H1 (cell line): ENCODE results near the gene SAG. TPM values are rescaled to one million over a fixed set of nuclear protein-coding genes. Genes with fewer than 3 reads are reported as not detected.

Source experiments
- CTCF ChIA-PET: fragments of 300-600 bp; sonication (Branson Sonifier 250); formaldehyde crosslinking; loops from one replicate; lab custom pipeline; 2021; ENCODE audit not compliant: partially characterized antibody; lab: Charles Lee
- POLR2A ChIA-PET: fragments of 300-600 bp; sonication (Branson Sonifier 250); formaldehyde crosslinking; loops from one replicate; lab custom pipeline; 2021; ENCODE audit warnings: inconsistent platforms; ENCODE audit not compliant: partially characterized antibody; lab: Charles Lee
- DNase-seq, 2 experiments: peaks; one replicate each; pipeline versions ENCODE4 v3.0.0 to v3.0.0-alpha.2; 2010 to 2022; ENCODE audit warnings: low spot score in 2 of 2, low read depth in 1 of 2, mixed read lengths in 1 of 2
- FAIRE-seq: peaks from 2 replicates; lab custom pipeline; 2011; peaks lifted over from hg19 to GRCh38; lab: Jason Lieb, UNC
- H2AFZ ChIP-seq: 2 replicates; pipeline ENCODE4 v1.8.1; 2012; ENCODE audit warnings: low read length, inconsistent platforms
- H2AK5ac ChIP-seq: 2 replicates; pipeline ENCODE4 v1.6.1; 2013; ENCODE audit warnings: low read depth, low read length
- H2BK120ac ChIP-seq: replicated peaks from 2 replicates; pipeline ENCODE3; 2013; ENCODE audit warnings: low read depth, low read length, inconsistent platforms
- H2BK12ac ChIP-seq: 2 replicates; pipeline ENCODE4 v1.6.1; 2013; ENCODE audit warnings: low read depth, low read length
- H2BK15ac ChIP-seq: 2 replicates; pipeline ENCODE4 v1.6.1; 2013; ENCODE audit warnings: low read length
- H2BK20ac ChIP-seq: 2 replicates; pipeline ENCODE4 v1.6.1; 2013; ENCODE audit warnings: low read length
- H2BK5ac ChIP-seq: 2 replicates; pipeline ENCODE4 v1.6.1; 2013; ENCODE audit warnings: low read depth, low read length
- H3K14ac ChIP-seq: 2 replicates; pipeline ENCODE4 v1.6.1; 2013; ENCODE audit warnings: inconsistent platforms; ENCODE audit not compliant: insufficient read length
- H3K18ac ChIP-seq: 2 replicates; pipeline ENCODE4 v1.6.1; 2013; ENCODE audit warnings: low read length; ENCODE audit errors: extremely low read depth
- H3K23ac ChIP-seq: 2 replicates; pipeline ENCODE4 v1.6.1; 2013; ENCODE audit warnings: inconsistent platforms; ENCODE audit not compliant: insufficient read length
- H3K23me2 ChIP-seq: 2 replicates; pipeline ENCODE4 v1.6.1; 2013; ENCODE audit warnings: low read depth, low read length
- H3K27ac ChIP-seq: 2 replicates; pipeline ENCODE4 v1.6.1; 2011; ENCODE audit warnings: low read depth, low read length, inconsistent platforms
- H3K27me3 ChIP-seq, 4 experiments: replicated peaks in 1 of 4; 1 replicate in 1 of 4; 2 replicates in 3 of 4; pipeline versions ENCODE4 v1.6.1 to v1.8.1; 2011 to 2013; ENCODE audit warnings: low read length in 3 of 4, mild to moderate bottlenecking in 3 of 4, inconsistent platforms in 2 of 4, mixed read lengths in 2 of 4, moderate library complexity in 1 of 4; ENCODE audit not compliant: control insufficient read depth in 3 of 4, insufficient read depth in 3 of 4; ENCODE audit errors: extremely low read depth in 1 of 4
- H3K36me3 ChIP-seq, 4 experiments: 2 replicates each; pipeline versions ENCODE4 v1.6.1 to v1.8.1; 2011 to 2013; ENCODE audit warnings: mild to moderate bottlenecking in 4 of 4, low read length in 3 of 4, moderate library complexity in 2 of 4, control low read depth in 1 of 4, inconsistent platforms in 1 of 4; ENCODE audit not compliant: insufficient read depth in 4 of 4, control insufficient read depth in 2 of 4
- H3K4ac ChIP-seq: replicated peaks from 2 replicates; pipeline ENCODE3; 2013; ENCODE audit warnings: low read length, low read depth, mixed read lengths, inconsistent platforms; ENCODE audit not compliant: insufficient read length
- H3K4me1 ChIP-seq, 4 experiments: replicated peaks in 1 of 4; 1 replicate in 1 of 4; 2 replicates in 3 of 4; pipeline versions ENCODE4 v1.6.1 to v1.8.1; 2011 to 2013; ENCODE audit warnings: low read length in 3 of 4, inconsistent platforms in 2 of 4, mixed read lengths in 1 of 4; ENCODE audit not compliant: insufficient read depth in 4 of 4, control insufficient read depth in 3 of 4
- H3K4me2 ChIP-seq, 2 experiments: 2 replicates each; pipeline versions ENCODE4 v1.6.1 to v1.8.1; 2011 to 2013; ENCODE audit warnings: low read depth in 2 of 2, low read length in 2 of 2, control low read depth in 1 of 2, inconsistent platforms in 1 of 2, mild to moderate bottlenecking in 1 of 2; ENCODE audit not compliant: insufficient read depth in 1 of 2
- H3K4me3 ChIP-seq, 4 experiments: fragments of 200-600, 300-600 bp in 1 of 4; sonication (generic), shearing (Covaris generic), sonication (Bioruptor Twin) in 1 of 4; 2 replicates each; pipeline versions ENCODE4 v1.5.1 to v1.8.1; 2011 to 2016; ENCODE audit warnings: low read length in 4 of 4, low read depth in 3 of 4, control low read depth in 2 of 4, inconsistent platforms in 2 of 4, mild to moderate bottlenecking in 2 of 4, mixed read lengths in 1 of 4, moderate library complexity in 1 of 4; ENCODE audit not compliant: insufficient read depth in 2 of 4; ENCODE audit errors: extremely low read depth in 1 of 4
- H3K56ac ChIP-seq: replicated peaks from 2 replicates; pipeline ENCODE3; 2013; ENCODE audit warnings: low read depth, mild to moderate bottlenecking, mixed read lengths, low read length, inconsistent platforms; ENCODE audit not compliant: insufficient read length
- H3K79me1 ChIP-seq: 2 replicates; pipeline ENCODE4 v1.6.1; 2013; ENCODE audit warnings: low read depth, low read length, control low read depth
- H3K79me2 ChIP-seq, 2 experiments: 2 replicates each; pipeline versions ENCODE4 v1.6.1 to v1.8.1; 2012 to 2013; ENCODE audit warnings: low read length in 2 of 2, mild to moderate bottlenecking in 2 of 2, inconsistent platforms in 1 of 2; ENCODE audit not compliant: insufficient read depth in 2 of 2, control insufficient read depth in 1 of 2
- H3K9ac ChIP-seq, 4 experiments: replicated peaks in 1 of 4; 1 replicate in 1 of 4; 2 replicates in 3 of 4; pipeline versions ENCODE4 v1.6.1 to v1.8.1; 2011 to 2013; ENCODE audit warnings: low read depth in 3 of 4, low read length in 3 of 4, control low read depth in 2 of 4, mild to moderate bottlenecking in 2 of 4, moderate library complexity in 2 of 4, inconsistent platforms in 1 of 4; ENCODE audit errors: extremely low read depth in 1 of 4
- H3K9me3 ChIP-seq, 2 experiments: 2 replicates each; pipeline versions ENCODE4 v1.6.1 to v1.8.1; 2012 to 2013; ENCODE audit warnings: mild to moderate bottlenecking in 2 of 2, moderate library complexity in 2 of 2, control low read depth in 1 of 2, inconsistent platforms in 1 of 2, low read depth in 1 of 2, low read length in 1 of 2, mixed read lengths in 1 of 2; ENCODE audit not compliant: insufficient read depth in 2 of 2
- H4K20me1 ChIP-seq, 2 experiments: replicated peaks in 1 of 2; 2 replicates each; pipeline versions ENCODE3 to v1.8.1; 2011 to 2013; ENCODE audit warnings: inconsistent platforms in 2 of 2, low read length in 2 of 2, mild to moderate bottlenecking in 1 of 2; ENCODE audit not compliant: insufficient read depth in 2 of 2, control insufficient read depth in 1 of 2
- H4K5ac ChIP-seq: 2 replicates; pipeline ENCODE4 v1.6.1; 2013; ENCODE audit warnings: low read length, low read depth, mixed read lengths, inconsistent platforms; ENCODE audit not compliant: insufficient read length
- H4K8ac ChIP-seq: 2 replicates; pipeline ENCODE4 v1.8.0; 2013; ENCODE audit warnings: mild to moderate bottlenecking, moderate library complexity, low read length, inconsistent platforms; ENCODE audit not compliant: insufficient read depth; ENCODE audit errors: extremely low read depth
- H4K91ac ChIP-seq: replicated peaks from 2 replicates; pipeline ENCODE3; 2013; ENCODE audit warnings: low read length, mixed read lengths, inconsistent platforms; ENCODE audit not compliant: insufficient read length
- ATF2 ChIP-seq: IDR thresholded peaks from 2 replicates; pipeline ENCODE4 v1.6.1; 2012; ENCODE audit warnings: low read length, inconsistent platforms
- EGR1 ChIP-seq: IDR thresholded peaks from 2 replicates; pipeline ENCODE4 v1.6.1; 2011; ENCODE audit warnings: low read depth, low read length, borderline replicate concordance
- EZH2 ChIP-seq: fragments of 200-600 bp; sonication (generic); IDR thresholded peaks from 2 replicates; pipeline ENCODE4 v1.7.1; 2012; ENCODE audit warnings: low read depth, mild to moderate bottlenecking, moderate library complexity, low read length, inconsistent platforms; ENCODE audit not compliant: severe bottlenecking
- MAX ChIP-seq: IDR thresholded peaks from 2 replicates; pipeline ENCODE4 v1.6.1; 2012; ENCODE audit warnings: inconsistent platforms
- NANOG ChIP-seq: IDR thresholded peaks from 2 replicates; pipeline ENCODE4 v1.6.1; 2011; ENCODE audit warnings: low read length, low read depth, mild to moderate bottlenecking, inconsistent platforms; ENCODE audit not compliant: insufficient read depth, poor library complexity, severe bottlenecking
- PHF8 ChIP-seq: fragments of 200-600 bp; sonication (generic); conservative IDR thresholded peaks from 2 replicates; pipeline ENCODE4 v1.7.1; 2012; ENCODE audit warnings: low read depth, mild to moderate bottlenecking, inconsistent platforms, low read length, moderate library complexity
- POLR2A ChIP-seq, 2 experiments: IDR thresholded peaks; 1 replicate in 1 of 2; 2 replicates in 1 of 2; pipeline ENCODE4 v1.6.1; 2011; ENCODE audit warnings: low read depth in 2 of 2, low read length in 2 of 2, mild to moderate bottlenecking in 2 of 2; ENCODE audit errors: control extremely low read depth in 1 of 2
- SAP30 ChIP-seq: fragments of 300-600 bp; sonication (generic); IDR thresholded peaks from 2 replicates; pipeline ENCODE4 v1.7.1; 2012; ENCODE audit warnings: low read length, moderate library complexity, mild to moderate bottlenecking, inconsistent platforms; ENCODE audit not compliant: insufficient read depth, insufficient replicate concordance
- SIN3A ChIP-seq, 2 experiments: IDR thresholded peaks in 1 of 2; conservative IDR thresholded peaks in 1 of 2; 2 replicates each; pipeline ENCODE4 v1.6.1; 2011 to 2012; ENCODE audit warnings: low read length in 2 of 2, improper control_type of control experiment in 1 of 2, low read depth in 1 of 2, mild to moderate bottlenecking in 1 of 2
- YY1 ChIP-seq: IDR thresholded peaks from 2 replicates; pipeline ENCODE4 v1.6.1; 2011; ENCODE audit warnings: low read depth, mild to moderate bottlenecking, low read length
- WGBS, 2 experiments: shearing (Covaris generic) in 1 of 2; methylation state at CpG; one replicate each; pipeline versions ENCODE4 v1.1.6 to v1.1.7; 2013 to 2015; ENCODE audit warnings: low lambda C conversion rate in 2 of 2, mixed read lengths in 2 of 2, inconsistent platforms in 1 of 2, low coverage in 1 of 2, missing lambda C conversion rate in 1 of 2; ENCODE audit not compliant: insufficient replicate concordance in 2 of 2, insufficient coverage in 1 of 2, insufficient read length in 1 of 2; ENCODE audit errors: extremely low coverage in 1 of 2, missing lambda C conversion rate in 1 of 2; 5-methylcytosine and 5-hydroxymethylcytosine counted together
- polyA plus RNA-seq, 7 experiments: library from polyadenylated mRNA; depleted of rRNA in 3 of 7; stranded (reverse) in 5 of 7; unstranded in 2 of 7; fragments of >200 nt in 5 of 7; fragments of 200-250 nt in 2 of 7; gene quantifications; 1 replicate in 5 of 7; 2 replicates in 1 of 7; 4 replicates in 1 of 7; pipeline versions ENCODE4 v1.2.1 to v1.2.3, GENCODE V29; 2011 to 2013; ENCODE audit warnings: missing spikeins in 2 of 7, mixed read lengths in 2 of 7
- total RNA-seq: library from RNA; stranded (reverse); fragmentation: NEBNext Ultra II Directional; extraction: Animal tissue kit (Norgen Biotek cat#: 25700); gene quantifications from 2 replicates; pipeline ENCODE4 v1.2.1, GENCODE V29; 2021

Gene SAG
- total and polyA plus RNA-seq, 2 of the 8 experiments (the other 6 are each of a cell fraction or from before 2014, with no cell fraction given) = not detected

- no peak overlapping the region for H3K4ac ChIP-seq
- no peak overlapping the region for H4K8ac ChIP-seq
- no peak overlapping the region for H2BK120ac ChIP-seq
- peaks cover 5 to 53% of the 10 kb centered on the region in 2 experiments for H3K79me2 ChIP-seq
- H2AK5ac ChIP-seq = no peak overlapping the region
- no peaks in the 10 kb centered on the region for H3K23me2 ChIP-seq
- no peak overlapping the region for H3K4me3 ChIP-seq
- peaks cover 10% of the 10 kb centered on the region in 2 experiments for H4K20me1 ChIP-seq
- H3K4me2 ChIP-seq = no peak overlapping the region
- no peak overlapping the region for H3K14ac ChIP-seq
- peaks cover 15 to 66% (median 51%) of the 10 kb centered on the region in 4 experiments; a peak in 7 of 8 replicates for H3K36me3 ChIP-seq
- no peak overlapping the region for H2BK15ac ChIP-seq
- H2AFZ ChIP-seq = no peak overlapping the region
- no peak overlapping the region for H2BK5ac ChIP-seq
- no peak overlapping the region for H3K56ac ChIP-seq
- FAIRE-seq (no peak), DNase-seq (no peak)
- no peaks in the 10 kb centered on the region for H3K27me3 ChIP-seq
- 91 to 100% methylated on average over 1 to 2 of the region's 2 CpGs for WGBS, 2 experiments
- no peak overlapping the region for H4K5ac ChIP-seq
- no peak overlapping the region for H2BK12ac ChIP-seq
- POLR2A ChIA-PET = no interaction called here
- no peak overlapping the region for H4K91ac ChIP-seq
- peaks cover 5% of the 10 kb centered on the region; the same call in 1 of the 2 replicates for H3K79me1 ChIP-seq
- no peak overlapping the region for H3K18ac ChIP-seq
- CTCF ChIA-PET = no interaction called here
- H2BK20ac ChIP-seq = no peak overlapping the region
- no peak overlapping the region for H3K9ac ChIP-seq
- H3K9me3 ChIP-seq = no peaks in the 10 kb centered on the region
- H3K23ac ChIP-seq = no peak overlapping the region
- no peak overlapping the region for H3K27ac ChIP-seq
- H3K4me1 ChIP-seq = no peaks in the 10 kb centered on the region
- TF ChIP-seq ATF2 (no peak), SAP30 (no peak), SIN3A (conservative IDR thresholded peaks at IDR 0.05 in 1 of 2, IDR thresholded peaks at IDR 0.05 in 1 of 2; ENCODE audit: low read depth in 1 of 2, low read length in 2 of 2) (no peak), YY1 (no peak), POLR2A (IDR thresholded peaks at IDR 0.05; ENCODE audit: control extremely low read depth in 1 of 2, low read depth in 2 of 2, low read length in 2 of 2) (no peak), PHF8 (no peak), MAX (no peak), EGR1 (no peak), NANOG (no peak), EZH2 (no peak)
These were observed 49.4 kb upstream of the SAG start for GRCh38 chr2:233258211-233258610.
